K562 (cell line): ENCODE measurements around the gene ETS2. TPM values are rescaled to one million over a fixed set of nuclear protein-coding genes. Genes with fewer than 3 reads are reported as not detected.

Experiments used
- BRF1 ChIP-seq: IDR thresholded peaks from 3 replicates; pipeline ENCODE4 v1.6.1; 2011; ENCODE audit warnings: borderline replicate concordance, mild to moderate bottlenecking; ENCODE audit not compliant: insufficient read length; ENCODE audit errors: extremely low read depth
- DPF2 ChIP-seq: fragments of 450-650 bp; IDR thresholded peaks from 2 replicates; pipeline ENCODE4 v1.6.1; 2016
- HDAC1 ChIP-seq, 2 experiments: fragments of 450-650 bp; IDR thresholded peaks; 2 replicates each; pipeline ENCODE4 v1.6.1; 2016 to 2017; ENCODE audit warnings: inconsistent platforms in 1 of 2, mild to moderate bottlenecking in 1 of 2, moderate library complexity in 1 of 2
- HMG20A ChIP-seq: fragments of 450-650 bp; formaldehyde crosslinking; conservative IDR thresholded peaks from 2 replicates; pipeline ENCODE4 v1.4.0; 2020; ENCODE audit warnings: mild to moderate bottlenecking, mixed read lengths
- JUN ChIP-seq, 2 experiments: sonication (generic) in 1 of 2; formaldehyde crosslinking in 1 of 2; IDR thresholded peaks; 2 replicates each; pipeline versions ENCODE4 v1.6.1 to v1.8.0; 2012 to 2022; ENCODE audit warnings: borderline replicate concordance in 2 of 2, mild to moderate bottlenecking in 2 of 2, improper control_type of control experiment in 1 of 2, low read depth in 1 of 2, low read length in 1 of 2, missing genetic modification reagents in 1 of 2
- KLF16 ChIP-seq: IDR thresholded peaks from 2 replicates; pipeline ENCODE4 v1.6.1; 2016; ENCODE audit warnings: antibody characterized with exemption
- NCOR1 ChIP-seq: fragments of 450-650 bp; IDR thresholded peaks from 2 replicates; pipeline ENCODE4 v1.6.1; 2016; ENCODE audit warnings: mild to moderate bottlenecking, moderate library complexity
- PPARD ChIP-seq: fragments of 250-450 bp; sonication (Bioruptor Pico); IDR thresholded peaks from 2 replicates; pipeline ENCODE4 v1.8.0; 2022; ENCODE audit warnings: inconsistent platforms, mild to moderate bottlenecking, moderate library complexity
- RAD21 ChIP-seq, 2 experiments: fragments of 250-450 bp in 1 of 2; fragments of 450-650 bp in 1 of 2; sonication (Bioruptor Pico) in 1 of 2; formaldehyde crosslinking in 1 of 2; IDR thresholded peaks in 1 of 2; conservative IDR thresholded peaks in 1 of 2; 2 replicates each; pipeline versions ENCODE4 v1.4.0 to v1.8.0; 2020 to 2022; ENCODE audit warnings: mild to moderate bottlenecking in 2 of 2, moderate library complexity in 1 of 2
- RBM14 ChIP-seq: fragments of 200-400 bp; formaldehyde crosslinking; IDR thresholded peaks from 2 replicates; pipeline ENCODE4 v1.6.1; 2018; ENCODE audit warnings: low read depth, mild to moderate bottlenecking, low read length, moderate library complexity, borderline replicate concordance; ENCODE audit not compliant: insufficient read depth
- SETDB1 ChIP-seq: IDR thresholded peaks from one replicate; pipeline ENCODE4 v1.6.1; 2012; ENCODE audit warnings: low read length, control low read depth, inconsistent platforms
- SPI1 ChIP-seq: IDR thresholded peaks from 2 replicates; pipeline ENCODE4 v1.6.1; 2011; ENCODE audit warnings: low read depth, low read length, control low read depth, borderline replicate concordance
- ZC3H11A ChIP-seq: IDR thresholded peaks from 2 replicates; pipeline ENCODE4 v1.6.1; 2012; ENCODE audit warnings: low read depth, low read length, improper control_type of control experiment
- ZNF197 ChIP-seq: fragments of 200-800 bp; sonication (Bioruptor generic); IDR thresholded peaks from 2 replicates; pipeline ENCODE4 v1.6.1; 2016; ENCODE audit warnings: low read depth, missing genetic modification characterization, missing compliant biosample characterization
- ZNF212 ChIP-seq: fragments of 450-650 bp; formaldehyde crosslinking; IDR thresholded peaks from 2 replicates; pipeline ENCODE4 v1.4.0; 2020; ENCODE audit warnings: mild to moderate bottlenecking
- ZNF24 ChIP-seq: fragments of 450-650 bp; IDR thresholded peaks from 2 replicates; pipeline ENCODE4 v1.6.1; 2016
- polyA plus RNA-seq, 8 experiments: library from polyadenylated mRNA; depleted of rRNA in 4 of 8; stranded (reverse) in 5 of 8; unstranded in 3 of 8; fragments of >200 nt; fragmentation: Nextera tagmentation in 2 of 8; fragmentation: Illumina TruSeq in 1 of 8; extraction: Ambion mirVana in 2 of 8; extraction: Trizol in 1 of 8; gene quantifications; 2 replicates each; pipeline versions ENCODE4 v1.2.1 to v1.2.3, GENCODE V29; 2011 to 2014; ENCODE audit warnings: inconsistent platforms in 1 of 8, missing spikeins in 1 of 8
- total RNA-seq, 7 experiments: library from RNA; depleted of rRNA in 6 of 7; stranded (reverse); fragments of >200 nt in 6 of 7; fragmentation: Illumina TruSeq in 2 of 7; extraction: Trizol in 2 of 7; gene quantifications; 2 replicates each; pipeline versions ENCODE4 v1.2.1 to v1.2.3, GENCODE V29; 2011 to 2021; ENCODE audit warnings: low replicate concordance in 1 of 7
- TF ChIP-seq, protein P1 (sequence below): sonication (generic); formaldehyde crosslinking; IDR thresholded peaks from 2 replicates; pipeline ENCODE4 v1.8.1; 2023; ENCODE audit warnings: mild to moderate bottlenecking, missing genetic modification reagents
- TF ChIP-seq, protein P2 (sequence below): sonication (generic); IDR thresholded peaks from 2 replicates; pipeline ENCODE4 v1.6.1; 2016
- TF ChIP-seq, protein P3 (sequence below), 2 experiments: IDR thresholded peaks in 1 of 2; conservative IDR thresholded peaks in 1 of 2; 2 replicates each; pipeline ENCODE4 v1.6.1; 2016; ENCODE audit warnings: low read depth in 2 of 2, mild to moderate bottlenecking in 1 of 2, missing compliant biosample characterization in 1 of 2, missing genetic modification characterization in 1 of 2, moderate library complexity in 1 of 2
- TF ChIP-seq, protein P4 (sequence below): fragments of 250-450 bp; sonication (Bioruptor Pico); IDR thresholded peaks from 2 replicates; pipeline ENCODE4 v1.8.0; 2021; ENCODE audit warnings: moderate library complexity, mild to moderate bottlenecking, inconsistent platforms

ETS2 gene
- total and polyA plus RNA-seq, 9 of the 15 experiments (the other 6 are each of a cell fraction or from before 2014, with no cell fraction given), result 1.7 to 24.4 (median 12.2) TPM

DNA sequence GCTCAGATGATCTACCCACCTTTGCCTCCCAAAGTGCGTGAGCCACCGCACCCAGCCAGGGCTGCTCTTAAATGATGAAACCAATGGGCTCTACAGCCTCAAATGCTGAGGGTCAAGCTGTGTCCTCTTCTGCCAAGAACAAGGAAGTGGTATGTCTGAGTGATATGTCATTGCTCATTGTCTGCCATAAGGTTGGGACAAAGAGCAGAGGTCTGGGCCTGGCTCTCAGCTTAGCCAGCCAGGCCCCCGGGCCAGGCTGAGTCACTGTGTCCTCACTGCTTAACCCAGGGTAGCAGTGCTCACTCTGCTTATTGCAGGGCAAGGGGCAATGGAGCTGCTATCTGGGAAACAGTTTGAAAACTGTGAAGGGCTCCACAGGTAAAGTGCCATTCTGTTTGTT is 8.3 kb upstream of the ETS2 start (continued):
- TF ChIP-seq, protein P1, sequence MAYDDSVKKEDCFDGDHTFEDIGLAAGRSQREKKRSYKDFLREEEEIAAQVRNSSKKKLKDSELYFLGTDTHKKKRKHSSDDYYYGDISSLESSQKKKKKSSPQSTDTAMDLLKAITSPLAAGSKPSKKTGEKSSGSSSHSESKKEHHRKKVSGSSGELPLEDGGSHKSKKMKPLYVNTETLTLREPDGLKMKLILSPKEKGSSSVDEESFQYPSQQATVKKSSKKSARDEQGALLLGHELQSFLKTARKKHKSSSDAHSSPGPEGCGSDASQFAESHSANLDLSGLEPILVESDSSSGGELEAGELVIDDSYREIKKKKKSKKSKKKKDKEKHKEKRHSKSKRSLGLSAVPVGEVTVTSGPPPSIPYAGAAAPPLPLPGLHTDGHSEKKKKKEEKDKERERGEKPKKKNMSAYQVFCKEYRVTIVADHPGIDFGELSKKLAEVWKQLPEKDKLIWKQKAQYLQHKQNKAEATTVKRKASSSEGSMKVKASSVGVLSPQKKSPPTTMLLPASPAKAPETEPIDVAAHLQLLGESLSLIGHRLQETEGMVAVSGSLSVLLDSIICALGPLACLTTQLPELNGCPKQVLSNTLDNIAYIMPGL (CRISPR knock-in tag), result no peak
- peak in 1 of 2 experiments; percentile 20; a peak in 1 of 4 replicates for TF ChIP-seq RAD21 (CRISPR knock-in tag; conservative IDR thresholded peaks at IDR 0.05 in 1 of 2, IDR thresholded peaks at IDR 0.05 in 1 of 2)
- TF ChIP-seq JUN (IDR thresholded peaks at IDR 0.05; ENCODE audit: borderline replicate concordance, low read depth, low read length), result no peak; the same call in 1 of the 2 replicates
- TF ChIP-seq JUN (CRISPR knock-in tag; IDR thresholded peaks at IDR 0.05; ENCODE audit: borderline replicate concordance), result no peak
- peak; percentile 50; the same call in 1 of the 2 replicates for TF ChIP-seq DPF2
- no peak for TF ChIP-seq PPARD (CRISPR knock-in tag)
- TF ChIP-seq KLF16, result no peak
- peak; percentile 67; the same call in 1 of the 2 replicates for TF ChIP-seq ZNF24
- no peak for TF ChIP-seq ZNF212 (CRISPR knock-in tag)
- TF ChIP-seq ZC3H11A, result no peak
- TF ChIP-seq SPI1, result peak; percentile 90
- 0 out of 4 replicates have a peak, but pooled peaks of 1 of the 2 experiments have one; percentile 23 for TF ChIP-seq HDAC1 (IDR thresholded peaks at IDR 0.05)
- TF ChIP-seq NCOR1, result 0 out of 2 replicates have a peak, but pooled peaks have one; percentile 46
- TF ChIP-seq HMG20A, result no peak
- TF ChIP-seq RBM14, result no peak
- no peak for TF ChIP-seq SETDB1
- TF ChIP-seq, protein P2, sequence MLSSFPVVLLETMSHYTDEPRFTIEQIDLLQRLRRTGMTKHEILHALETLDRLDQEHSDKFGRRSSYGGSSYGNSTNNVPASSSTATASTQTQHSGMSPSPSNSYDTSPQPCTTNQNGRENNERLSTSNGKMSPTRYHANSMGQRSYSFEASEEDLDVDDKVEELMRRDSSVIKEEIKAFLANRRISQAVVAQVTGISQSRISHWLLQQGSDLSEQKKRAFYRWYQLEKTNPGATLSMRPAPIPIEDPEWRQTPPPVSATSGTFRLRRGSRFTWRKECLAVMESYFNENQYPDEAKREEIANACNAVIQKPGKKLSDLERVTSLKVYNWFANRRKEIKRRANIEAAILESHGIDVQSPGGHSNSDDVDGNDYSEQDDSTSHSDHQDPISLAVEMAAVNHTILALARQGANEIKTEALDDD, result 0 out of 2 replicates have a peak, but pooled peaks have one; percentile 32
- TF ChIP-seq, protein P3, sequence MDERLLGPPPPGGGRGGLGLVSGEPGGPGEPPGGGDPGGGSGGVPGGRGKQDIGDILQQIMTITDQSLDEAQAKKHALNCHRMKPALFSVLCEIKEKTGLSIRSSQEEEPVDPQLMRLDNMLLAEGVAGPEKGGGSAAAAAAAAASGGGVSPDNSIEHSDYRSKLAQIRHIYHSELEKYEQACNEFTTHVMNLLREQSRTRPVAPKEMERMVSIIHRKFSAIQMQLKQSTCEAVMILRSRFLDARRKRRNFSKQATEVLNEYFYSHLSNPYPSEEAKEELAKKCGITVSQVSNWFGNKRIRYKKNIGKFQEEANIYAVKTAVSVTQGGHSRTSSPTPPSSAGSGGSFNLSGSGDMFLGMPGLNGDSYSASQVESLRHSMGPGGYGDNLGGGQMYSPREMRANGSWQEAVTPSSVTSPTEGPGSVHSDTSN (CRISPR knock-in tag; IDR thresholded peaks at IDR 0.05; ENCODE audit: low read depth), result no peak
- TF ChIP-seq, protein P3 (tag; conservative IDR thresholded peaks at IDR 0.05; ENCODE audit: low read depth), result peak; percentile 48
- no peak for TF ChIP-seq ZNF197
- no peak for TF ChIP-seq BRF1
- TF ChIP-seq, protein P4, sequence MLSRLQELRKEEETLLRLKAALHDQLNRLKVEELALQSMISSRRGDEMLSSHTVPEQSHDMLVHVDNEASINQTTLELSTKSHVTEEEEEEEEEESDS, result no peak
